GM18507 (cell line): Measurements from ENCODE around the gene CMTM7.
"Not testable (repeated sequence)": the region's sequence is repeated elsewhere in the genome, so short reads cannot be mapped to it uniquely, and the experiment has no call there.

Experiments used
- DNase-seq: peaks from one replicate; pipeline ENCODE4 v3.0.0; 2011; ENCODE audit warnings: low read depth; ENCODE audit not compliant: insufficient read length; ENCODE audit errors: extremely low spot score
- FAIRE-seq: peaks from 2 replicates; lab custom pipeline; 2011; peaks lifted over from hg19 to GRCh38; lab: Jason Lieb, UNC

CMTM7 gene

GRCh38 chr3:32453346-32453745 lies 61.7 kb downstream of the CMTM7 start:
- no peak for DNase-seq

GRCh38 chr3:32454111-32454510 lies 62.5 kb downstream of the CMTM7 start:
- FAIRE-seq: no peak
- no peak for DNase-seq

More at GRCh38 chr3:32453346-32453745, 61.7 kb downstream of the CMTM7 start:
- FAIRE-seq: no peak

GRCh38 chr3:32454731-32455608 lies 63.3 kb downstream of the CMTM7 start:
- FAIRE-seq (no peak), DNase-seq (no peak)

- FAIRE-seq: peak; percentile 68
- DNase-seq: no peak
These were observed 64.2 kb downstream of the CMTM7 start for GRCh38 chr3:32455609-32456428.

- FAIRE-seq (no peak), DNase-seq (no peak)
These were observed 64.9 kb downstream of the CMTM7 start for GRCh38 chr3:32456429-32457130.

GRCh38 chr3:32457971-32458471 lies 66.4 kb downstream of the CMTM7 start:
- FAIRE-seq (peak; percentile 75), DNase-seq (no peak)

- no peak for DNase-seq
- FAIRE-seq: no peak
These were observed 67.8 kb downstream of the CMTM7 start for GRCh38 chr3:32459450-32459849.

- DNase-seq (peak; percentile 39), FAIRE-seq (peak; percentile 50)
These were observed 68.5 kb downstream of the CMTM7 start for GRCh38 chr3:32460031-32460749.

- FAIRE-seq, DNase-seq: not testable (repeated sequence)
These were observed 69.3 kb downstream of the CMTM7 start for GRCh38 chr3:32460817-32461496.

GRCh38 chr3:32462191-32462986 lies 70.7 kb downstream of the CMTM7 start:
- not testable (repeated sequence) for FAIRE-seq, DNase-seq

GRCh38 chr3:32463415-32463814 lies 71.8 kb downstream of the CMTM7 start:
- not testable (repeated sequence) for DNase-seq, FAIRE-seq

GRCh38 chr3:32464726-32465125 lies 73.1 kb downstream of the CMTM7 start:
- DNase-seq, FAIRE-seq: not testable (repeated sequence)

- FAIRE-seq, DNase-seq: not testable (repeated sequence)
These were observed 75.2 kb downstream of the CMTM7 start for GRCh38 chr3:32466808-32467207.

GRCh38 chr3:32467333-32468070 lies 75.8 kb downstream of the CMTM7 start:
- FAIRE-seq: peak; percentile 33
- peak; percentile 72 for DNase-seq

GRCh38 chr3:32469151-32469874 lies 77.7 kb downstream of the CMTM7 start:
- no peak for FAIRE-seq
- no peak for DNase-seq

GRCh38 chr3:32470362-32470761 lies 78.7 kb downstream of the CMTM7 start:
- no peak for DNase-seq
- no peak for FAIRE-seq
